Muscle layer of duodenum (tissue), 2 donors: ENCODE results near the gene CNTNAP5.

ENCODE experiments used
- H3K27ac ChIP-seq: one replicate; pipeline ENCODE4 v1.7.0; 2013; ENCODE audit warnings: mild to moderate bottlenecking, low read length
- H3K27me3 ChIP-seq: one replicate; pipeline ENCODE4 v1.7.0; 2013; ENCODE audit warnings: low read depth, mild to moderate bottlenecking, control low read depth, low read length
- H3K36me3 ChIP-seq, 2 donors: one replicate each; pipeline ENCODE4 v1.7.0; 2013; ENCODE audit warnings: low read length in 2 of 2, control low read depth in 1 of 2, mild to moderate bottlenecking in 1 of 2; ENCODE audit not compliant: insufficient read depth in 2 of 2, control insufficient read depth in 1 of 2
- H3K4me1 ChIP-seq, 2 donors: one replicate each; pipeline ENCODE4 v1.7.0; 2013; ENCODE audit warnings: low read length in 2 of 2, mild to moderate bottlenecking in 2 of 2, control low read depth in 1 of 2, moderate library complexity in 1 of 2; ENCODE audit not compliant: insufficient read depth in 2 of 2, control insufficient read depth in 1 of 2
- H3K4me3 ChIP-seq, 2 donors: one replicate each; pipeline ENCODE4 v1.7.0; 2013; ENCODE audit warnings: low read length in 2 of 2, low read depth in 1 of 2, mild to moderate bottlenecking in 1 of 2
- H3K9me3 ChIP-seq, 2 donors: one replicate each; pipeline ENCODE4 v1.7.0; 2013; ENCODE audit warnings: low read length in 2 of 2, control low read depth in 1 of 2, mild to moderate bottlenecking in 1 of 2; ENCODE audit not compliant: control insufficient read depth in 1 of 2
- donor health status: healthy.

CNTNAP5 gene

DNA sequence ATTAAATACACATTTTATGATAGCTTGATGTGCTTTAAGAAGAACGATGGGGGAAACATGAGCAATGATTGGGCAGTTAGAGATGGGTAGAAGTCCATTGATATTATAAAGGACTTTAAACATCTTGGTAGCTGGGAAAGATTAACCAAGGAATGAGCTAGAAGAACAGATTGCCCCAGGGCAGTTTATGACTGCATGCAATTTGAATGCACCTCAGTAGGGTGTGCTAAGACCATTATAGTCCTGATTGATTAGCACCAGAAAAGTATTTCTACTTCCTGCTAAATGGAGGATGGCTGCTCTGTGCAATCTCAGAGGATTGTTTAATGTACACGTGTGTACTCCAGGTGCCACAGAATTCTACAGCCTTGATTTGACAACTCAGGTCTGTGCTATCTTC, 641.9 kb downstream of the CNTNAP5 start:
- H3K9me3 ChIP-seq, result no peaks in the 10 kb centered on the region
- H3K4me3 ChIP-seq, result no peak overlapping the region
- no peaks in the 10 kb centered on the region for H3K36me3 ChIP-seq
- H3K27ac ChIP-seq, result no peak overlapping the region
- no peaks in the 10 kb centered on the region for H3K27me3 ChIP-seq
- no peaks in the 10 kb centered on the region for H3K4me1 ChIP-seq

DNA sequence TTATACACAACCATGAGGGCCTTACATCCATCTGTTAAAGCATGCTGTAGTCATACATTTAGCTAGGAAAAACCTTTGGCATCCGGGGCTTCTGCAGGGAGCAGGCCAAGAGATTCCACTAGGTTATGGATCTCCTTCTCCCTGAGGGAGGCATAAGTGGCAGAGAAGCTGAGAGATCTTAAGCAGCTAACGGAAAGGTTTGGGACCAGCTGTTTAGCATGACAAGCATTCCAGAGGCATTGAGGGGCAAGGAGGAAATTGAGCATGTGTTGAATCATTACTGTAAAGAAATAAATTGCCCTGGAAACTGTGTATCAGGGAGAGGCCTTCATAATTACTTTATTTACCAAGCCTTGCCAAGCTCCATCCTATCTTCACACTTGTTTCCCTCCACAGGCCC, 643.1 kb downstream of the CNTNAP5 start:
- Histone ChIP-seq H3K27me3 (no peaks in the 10 kb centered on the region), H3K27ac (no peak overlapping the region), H3K4me3 (no peak overlapping the region), H3K4me1 (no peaks in the 10 kb centered on the region), H3K36me3 (no peaks in the 10 kb centered on the region), H3K9me3 (no peaks in the 10 kb centered on the region)

DNA sequence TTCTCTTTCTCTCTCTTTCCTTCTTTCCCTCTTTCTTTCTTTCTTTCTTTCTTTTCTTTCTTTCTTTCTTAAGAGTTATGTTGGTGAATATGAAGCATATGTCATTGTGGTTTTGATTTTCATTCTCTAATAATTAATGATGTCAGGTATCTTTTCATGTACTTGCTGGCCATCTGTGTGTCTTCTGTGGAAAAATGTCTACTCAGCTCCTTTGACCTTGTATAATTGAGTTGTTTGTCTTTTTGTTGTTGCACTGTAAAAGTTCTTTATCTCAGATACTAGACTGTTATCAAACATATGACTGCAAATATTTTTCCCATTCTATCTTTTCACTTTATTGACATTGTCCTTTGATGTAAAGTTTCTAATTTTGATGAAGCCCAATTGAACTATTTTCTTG, 645.1 kb downstream of the CNTNAP5 start:
- Histone ChIP-seq H3K27ac (no peak overlapping the region), H3K27me3 (no peaks in the 10 kb centered on the region), H3K4me1 (no peaks in the 10 kb centered on the region), H3K4me3 (no peak overlapping the region), H3K36me3 (no peaks in the 10 kb centered on the region), H3K9me3 (no peaks in the 10 kb centered on the region)

DNA sequence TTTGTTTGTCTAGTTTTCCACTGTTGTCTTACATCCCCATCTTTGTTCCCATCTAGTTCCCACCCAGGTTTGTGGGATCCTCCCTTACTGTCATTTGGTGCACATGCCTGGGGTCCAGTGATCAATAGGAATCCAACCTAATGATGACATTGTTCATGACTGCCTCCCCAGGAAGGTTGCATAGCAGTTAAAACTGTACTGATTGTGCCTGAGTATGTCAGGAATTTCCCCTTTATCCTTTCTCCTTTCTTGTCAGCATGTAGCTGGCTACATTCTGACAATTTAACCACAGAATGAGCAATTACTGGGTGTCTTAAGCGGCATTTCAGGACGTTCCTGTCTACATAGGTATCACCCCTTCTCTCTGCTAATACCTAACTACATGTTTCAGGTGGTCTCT, 653.0 kb downstream of the CNTNAP5 start:
- Histone ChIP-seq H3K36me3 (no peaks in the 10 kb centered on the region), H3K27me3 (no peaks in the 10 kb centered on the region), H3K9me3 (no peaks in the 10 kb centered on the region), H3K4me3 (no peak overlapping the region), H3K27ac (no peak overlapping the region), H3K4me1 (no peaks in the 10 kb centered on the region)

DNA sequence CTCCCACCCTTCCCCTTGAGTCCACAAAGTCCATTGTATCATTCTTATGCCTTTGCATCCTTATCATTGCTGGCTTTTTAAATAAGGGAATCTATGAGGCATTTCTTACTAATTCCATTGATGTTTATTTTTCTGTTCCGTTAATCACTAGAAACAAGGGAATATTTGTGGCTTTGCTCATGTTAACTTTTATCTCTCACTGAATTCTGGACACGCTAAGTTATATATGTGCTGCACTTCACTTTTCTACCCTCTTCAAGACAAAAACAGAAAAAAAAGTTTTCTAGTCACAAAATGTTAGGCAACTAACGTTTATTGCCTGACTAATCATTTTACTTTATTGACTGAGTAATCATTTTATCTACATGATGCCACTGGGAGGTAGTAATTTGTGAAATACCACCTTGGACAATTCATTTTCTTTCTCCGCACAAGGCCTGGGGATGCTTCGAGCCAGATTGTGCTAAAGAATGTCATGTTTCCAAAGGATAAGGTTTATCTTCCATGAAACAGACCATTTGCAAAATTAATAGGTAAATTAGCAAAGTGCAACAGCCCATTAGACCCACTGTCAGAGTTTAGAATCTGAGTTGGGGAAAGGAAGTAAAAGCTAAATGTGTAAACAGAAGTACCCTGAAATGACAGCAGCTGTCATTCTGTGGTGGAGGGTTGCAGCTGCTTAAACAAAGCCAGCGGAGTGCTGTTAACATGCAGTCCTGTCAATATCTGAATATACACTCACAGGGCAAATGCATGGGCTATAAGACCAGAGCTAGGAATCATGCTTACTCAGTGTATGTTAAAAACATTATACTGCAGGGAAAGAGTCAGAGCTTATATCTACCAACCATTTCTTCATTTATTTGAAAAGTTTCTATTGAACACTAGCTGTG, 658.7 kb downstream of the CNTNAP5 start:
- no peaks in the 10 kb centered on the region for H3K4me1 ChIP-seq
- H3K4me3 ChIP-seq, result no peak overlapping the region
- no peaks in the 10 kb centered on the region for H3K9me3 ChIP-seq
- no peaks in the 10 kb centered on the region for H3K27me3 ChIP-seq
- H3K27ac ChIP-seq, result no peak overlapping the region
- H3K36me3 ChIP-seq, result no peaks in the 10 kb centered on the region

DNA sequence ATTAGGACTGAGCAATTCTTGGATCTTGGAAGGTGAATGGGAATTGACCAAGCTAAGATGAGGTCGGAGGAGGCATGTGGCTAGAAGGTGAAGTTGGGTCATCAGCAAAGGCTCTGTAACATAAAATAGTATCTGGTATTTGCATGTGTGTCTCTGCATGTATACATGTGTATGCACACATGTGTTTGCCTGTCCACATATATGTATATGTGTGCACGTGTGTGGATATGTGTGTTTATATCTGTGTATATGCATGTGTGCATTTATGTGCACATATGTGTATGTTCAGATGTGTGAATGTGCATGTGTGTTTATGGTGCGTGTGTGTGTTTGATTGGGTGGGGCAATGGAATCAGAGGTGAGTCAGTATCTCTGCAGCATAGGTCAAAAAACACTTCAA, 664.3 kb downstream of the CNTNAP5 start:
- peaks cover 0 to 8% of the 10 kb centered on the region in 2 donors for H3K9me3 ChIP-seq
- no peaks in the 10 kb centered on the region for H3K27me3 ChIP-seq
- H3K36me3 ChIP-seq, result no peaks in the 10 kb centered on the region
- H3K27ac ChIP-seq, result no peak overlapping the region
- H3K4me3 ChIP-seq, result no peak overlapping the region
- no peaks in the 10 kb centered on the region for H3K4me1 ChIP-seq

DNA sequence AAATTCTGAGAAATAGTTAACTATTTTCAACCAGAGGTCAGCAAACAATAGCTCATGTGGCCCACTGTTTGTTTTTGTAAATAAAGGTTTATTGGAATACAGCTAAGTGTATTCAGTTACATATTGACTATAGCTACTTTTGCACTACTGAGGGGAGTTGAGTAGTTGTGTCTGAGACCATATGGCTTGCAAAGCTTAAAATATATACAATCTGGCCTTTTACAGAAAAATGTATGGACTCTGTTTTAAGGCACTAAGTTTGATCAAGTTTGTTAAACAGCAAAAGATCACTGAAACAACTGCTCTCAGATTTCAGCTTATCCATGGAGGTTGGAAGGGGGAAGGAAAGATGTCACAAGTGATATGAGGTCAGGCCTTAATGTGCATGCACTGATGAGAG, 667.1 kb downstream of the CNTNAP5 start:
- no peaks in the 10 kb centered on the region for H3K27me3 ChIP-seq
- H3K36me3 ChIP-seq, result no peaks in the 10 kb centered on the region
- H3K4me3 ChIP-seq, result no peak overlapping the region
- H3K27ac ChIP-seq, result no peak overlapping the region
- H3K9me3 ChIP-seq, result peaks cover 0 to 8% of the 10 kb centered on the region in 2 donors
- no peaks in the 10 kb centered on the region for H3K4me1 ChIP-seq

DNA sequence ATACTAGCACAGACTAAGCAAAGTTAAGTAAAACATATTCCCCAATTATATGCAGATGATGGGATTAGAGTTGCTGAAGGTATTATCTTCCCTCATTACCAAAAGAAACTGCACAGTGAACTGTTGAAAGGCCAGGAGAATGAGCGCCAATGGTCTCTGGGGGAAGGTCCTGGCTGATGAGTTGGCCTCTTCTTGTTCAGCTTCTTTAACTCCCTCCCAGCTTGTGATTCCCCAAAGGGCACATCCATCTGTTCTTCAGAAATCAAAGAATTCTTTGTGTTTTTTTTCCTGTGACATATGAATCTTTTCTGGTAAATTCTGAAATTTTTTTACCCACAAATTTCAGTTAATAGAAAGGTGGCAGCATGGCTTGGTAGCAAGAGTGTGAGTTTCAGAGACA, 667.6 kb downstream of the CNTNAP5 start:
- Histone ChIP-seq H3K4me3 (no peak overlapping the region), H3K4me1 (no peaks in the 10 kb centered on the region), H3K36me3 (no peaks in the 10 kb centered on the region), H3K27me3 (no peaks in the 10 kb centered on the region), H3K9me3 (peaks cover 0 to 8% of the 10 kb centered on the region in 2 donors), H3K27ac (no peak overlapping the region)

DNA sequence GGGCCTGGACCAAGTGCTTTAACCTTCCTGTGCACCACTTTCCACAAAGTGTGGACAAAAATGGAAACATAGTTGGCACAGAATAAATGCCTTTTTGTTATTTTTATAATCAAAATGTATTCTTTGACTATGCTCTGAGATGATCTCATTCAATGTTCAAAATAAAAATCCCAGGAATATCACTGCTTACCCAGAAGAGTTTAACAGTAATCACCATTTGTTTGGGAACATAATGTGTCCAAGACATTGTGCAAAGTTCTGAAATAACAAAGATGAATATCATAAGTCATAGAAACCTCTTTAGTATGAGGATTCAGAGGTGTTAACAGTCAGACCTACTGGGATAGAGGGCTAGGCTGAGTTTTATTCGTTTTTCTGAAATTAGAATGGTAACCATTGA, 668.1 kb downstream of the CNTNAP5 start:
- no peak overlapping the region for H3K27ac ChIP-seq
- no peak overlapping the region for H3K4me3 ChIP-seq
- H3K27me3 ChIP-seq, result no peaks in the 10 kb centered on the region
- H3K36me3 ChIP-seq, result no peaks in the 10 kb centered on the region
- H3K4me1 ChIP-seq, result no peaks in the 10 kb centered on the region
- H3K9me3 ChIP-seq, result peaks cover 0 to 8% of the 10 kb centered on the region in 2 donors

DNA sequence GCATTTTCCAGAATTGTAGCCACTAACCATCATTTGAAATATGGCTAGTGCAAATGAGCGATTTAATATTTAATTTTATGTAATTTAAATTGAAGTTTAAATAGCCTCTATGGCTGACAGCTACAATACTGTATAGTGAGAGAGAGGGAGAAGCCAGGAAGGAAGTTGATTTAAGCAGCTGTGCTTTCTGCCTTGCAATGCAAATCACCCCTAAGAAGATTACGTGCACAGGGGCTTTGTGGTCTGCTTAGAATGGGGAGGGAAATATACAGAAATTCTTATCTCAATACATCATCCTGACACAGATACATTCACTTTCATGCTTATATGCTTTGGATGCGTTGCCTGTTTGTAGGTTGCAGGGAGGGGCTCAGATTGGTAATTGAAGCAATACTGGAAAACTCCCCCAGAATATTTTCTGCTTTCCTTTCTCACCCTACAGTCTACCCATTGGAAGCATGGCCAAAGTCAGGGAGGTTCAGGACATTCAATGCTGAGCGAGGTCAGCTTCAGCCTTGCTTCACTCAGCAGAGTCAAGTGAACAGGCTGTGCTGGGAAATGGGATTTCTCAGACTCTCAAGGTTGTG, 674.0 kb downstream of the CNTNAP5 start:
- H3K4me1 ChIP-seq, result no peaks in the 10 kb centered on the region
- no peak overlapping the region for H3K4me3 ChIP-seq
- H3K27ac ChIP-seq, result no peak overlapping the region
- peaks cover 0 to 2% of the 10 kb centered on the region in 2 donors for H3K9me3 ChIP-seq
- H3K36me3 ChIP-seq, result no peaks in the 10 kb centered on the region
- H3K27me3 ChIP-seq, result no peaks in the 10 kb centered on the region

DNA sequence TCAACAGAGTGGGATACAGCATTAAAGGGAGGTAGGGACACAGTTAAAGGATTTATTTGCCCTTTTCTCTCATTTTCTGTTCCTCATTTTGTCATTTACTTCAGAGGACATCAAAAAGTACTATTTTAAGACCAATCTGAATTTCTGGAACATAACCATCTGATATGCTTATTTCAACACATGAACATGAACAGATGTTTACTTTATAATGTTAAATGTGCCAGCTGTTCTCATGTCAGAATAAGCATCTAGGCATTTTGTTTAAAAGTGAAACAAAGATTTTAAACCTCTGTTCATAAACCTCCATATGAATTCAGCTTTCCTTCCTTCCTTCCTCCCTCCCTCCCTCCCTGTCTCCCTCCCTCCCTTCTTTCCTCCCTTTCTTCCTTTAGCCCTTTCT, 677.7 kb downstream of the CNTNAP5 start:
- Histone ChIP-seq H3K27ac (no peak overlapping the region), H3K36me3 (no peaks in the 10 kb centered on the region), H3K9me3 (peaks cover 0 to 2% of the 10 kb centered on the region in 2 donors), H3K4me3 (no peak overlapping the region), H3K4me1 (no peaks in the 10 kb centered on the region), H3K27me3 (no peaks in the 10 kb centered on the region)
